NOMO-1 treated with DMSO at 0.1 percent for 48 hours (cell line): Measurements from ENCODE around the gene SPATA7.
"Not testable (repeated sequence)": the region's sequence is repeated elsewhere in the genome, so short reads cannot be mapped to it uniquely, and the experiment has no call there.

Source experiments
- DNase-seq: peaks from one replicate; lab custom pipeline; 2025; ENCODE audit not compliant: unreplicated experiment; lab: John Stamatoyannopoulos, UW

SPATA7 gene, protein sequence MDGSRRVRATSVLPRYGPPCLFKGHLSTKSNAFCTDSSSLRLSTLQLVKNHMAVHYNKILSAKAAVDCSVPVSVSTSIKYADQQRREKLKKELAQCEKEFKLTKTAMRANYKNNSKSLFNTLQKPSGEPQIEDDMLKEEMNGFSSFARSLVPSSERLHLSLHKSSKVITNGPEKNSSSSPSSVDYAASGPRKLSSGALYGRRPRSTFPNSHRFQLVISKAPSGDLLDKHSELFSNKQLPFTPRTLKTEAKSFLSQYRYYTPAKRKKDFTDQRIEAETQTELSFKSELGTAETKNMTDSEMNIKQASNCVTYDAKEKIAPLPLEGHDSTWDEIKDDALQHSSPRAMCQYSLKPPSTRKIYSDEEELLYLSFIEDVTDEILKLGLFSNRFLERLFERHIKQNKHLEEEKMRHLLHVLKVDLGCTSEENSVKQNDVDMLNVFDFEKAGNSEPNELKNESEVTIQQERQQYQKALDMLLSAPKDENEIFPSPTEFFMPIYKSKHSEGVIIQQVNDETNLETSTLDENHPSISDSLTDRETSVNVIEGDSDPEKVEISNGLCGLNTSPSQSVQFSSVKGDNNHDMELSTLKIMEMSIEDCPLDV

GRCh38 chr14:88385212-88386101 is at the start of gene SPATA7:
TSS of gene SPATA7 (plus strand) at chr14:88385657. CDS start at chr14:88385819, 162 bp downstream.
- peak; percentile 84 for DNase-seq

- DNase-seq = no peak
Measured at GRCh38 chr14:88340357-88340756, 45.1 kb upstream of the SPATA7 start.

DNA sequence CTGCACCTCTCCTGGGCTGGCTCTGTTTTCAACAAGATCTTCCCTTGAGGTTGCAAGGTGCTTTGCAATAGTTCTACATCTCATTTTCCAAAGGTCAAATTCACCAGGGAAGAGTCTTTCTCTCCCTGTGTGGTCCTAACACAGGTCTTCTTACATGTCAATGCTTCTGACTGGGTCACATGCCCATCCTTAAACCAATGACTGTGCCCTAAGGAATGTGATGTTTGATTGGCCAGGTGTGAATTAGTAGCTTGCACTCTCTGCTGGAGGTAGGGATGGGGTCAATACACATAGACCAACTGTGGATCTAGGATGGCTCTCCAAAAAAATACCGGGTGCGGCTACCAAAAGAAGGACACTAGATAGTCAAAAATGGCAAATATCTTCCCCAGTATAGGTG is 42.5 kb upstream of the SPATA7 start:
- DNase-seq = no peak

GRCh38 chr14:88346048-88346639 is 39.3 kb upstream of the SPATA7 start:
- no peak for DNase-seq

GRCh38 chr14:88348546-88348945 is 36.9 kb upstream of the SPATA7 start:
- DNase-seq = no peak

DNA sequence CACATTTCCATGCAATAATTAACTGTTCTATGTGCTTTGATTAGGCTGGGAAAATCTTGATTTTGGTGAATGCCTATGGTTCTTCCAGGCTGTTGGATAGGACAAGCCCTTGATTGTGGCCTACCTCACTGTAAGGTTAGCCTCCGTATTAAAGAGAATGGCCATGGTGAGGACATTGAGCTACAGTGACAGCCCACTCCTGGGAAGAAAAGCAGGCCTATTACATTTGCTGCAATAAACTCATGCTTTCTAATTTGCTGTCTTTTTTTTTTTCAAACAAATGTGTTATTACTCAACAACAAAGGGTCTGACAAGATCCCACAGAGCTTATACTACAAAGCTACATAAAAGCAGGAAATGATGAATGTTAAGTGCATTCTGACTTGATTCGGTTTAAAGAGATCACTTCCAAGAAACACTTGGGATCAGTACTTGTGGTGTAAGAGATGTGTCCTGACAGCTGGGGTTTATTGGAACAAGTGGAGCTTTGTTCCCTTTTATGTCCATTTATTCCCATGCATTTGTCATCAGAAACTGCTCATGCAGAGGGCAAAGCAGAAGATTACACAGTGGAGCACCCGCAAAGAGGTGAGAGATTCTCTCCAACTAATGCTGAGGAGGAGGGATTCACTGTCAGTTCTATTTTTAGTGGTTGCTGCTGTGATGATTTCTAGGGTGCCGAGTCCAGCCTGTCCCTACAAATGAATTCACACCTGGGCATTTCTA is 33.3 kb upstream of the SPATA7 start:
- DNase-seq = no peak

DNA sequence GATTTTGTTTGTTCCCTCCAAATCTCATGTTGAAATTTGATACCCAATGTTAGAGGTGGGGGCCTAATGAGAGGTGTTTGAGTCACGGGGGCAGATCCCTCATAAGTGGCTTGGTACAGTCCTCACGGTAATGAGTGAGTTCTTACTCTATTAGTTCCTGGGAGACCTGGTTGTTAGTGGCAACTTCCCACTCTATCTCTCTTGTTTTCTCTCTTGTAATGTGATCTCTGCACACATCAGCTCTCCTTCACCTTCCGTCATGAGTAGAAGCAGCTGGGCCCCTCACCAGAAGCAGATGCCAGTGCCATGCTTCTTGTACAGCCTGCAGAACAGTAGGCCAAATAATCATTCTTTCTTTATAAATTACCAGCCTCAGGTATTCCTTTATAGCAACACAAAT is 32.8 kb upstream of the SPATA7 start:
- no peak for DNase-seq

- no peak for DNase-seq
Measured at GRCh38 chr14:88354358-88354757, 31.1 kb upstream of the SPATA7 start.

- no peak for DNase-seq
Measured at GRCh38 chr14:88359500-88359899, 26.0 kb upstream of the SPATA7 start.

DNA sequence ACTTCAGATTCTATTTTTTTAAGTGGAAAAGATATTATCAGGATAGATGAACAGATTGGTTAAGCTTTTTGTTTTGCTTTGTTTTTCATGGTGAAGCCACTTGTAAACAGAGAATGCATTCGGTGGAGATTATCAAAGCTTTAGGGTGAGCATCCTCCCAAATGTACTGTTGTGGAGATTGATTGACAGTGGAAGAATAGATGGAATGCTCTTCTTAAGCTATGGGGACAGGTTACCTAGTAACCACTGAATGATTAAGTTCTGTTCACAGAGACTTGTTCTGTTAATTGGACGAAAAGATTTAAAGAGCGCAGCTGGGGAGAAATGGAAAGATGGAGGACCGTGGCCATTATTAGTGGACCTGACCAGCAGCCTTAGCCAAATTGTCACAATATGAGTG is 21.8 kb upstream of the SPATA7 start:
- no peak for DNase-seq

GRCh38 chr14:88364710-88365413 is 20.6 kb upstream of the SPATA7 start:
- no peak for DNase-seq

DNA sequence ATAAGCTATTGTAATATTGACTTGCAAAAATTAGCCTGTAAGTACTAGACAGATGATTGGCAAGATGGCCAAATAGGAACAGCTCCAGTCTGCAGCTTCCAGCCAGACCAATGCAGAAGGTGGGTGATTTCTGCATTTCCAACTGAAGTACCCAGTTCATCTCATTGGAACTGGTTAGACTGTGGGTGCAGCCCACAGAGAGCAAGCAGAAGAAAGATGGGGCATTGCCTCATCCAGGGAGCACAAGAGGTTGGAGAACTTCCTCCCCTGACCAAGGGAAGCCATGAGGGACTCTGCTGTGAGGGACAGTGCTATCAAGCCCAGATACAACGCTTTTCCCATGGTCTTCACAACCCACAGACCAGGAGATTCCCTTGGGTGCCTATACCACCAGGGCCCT is 16.0 kb upstream of the SPATA7 start:
- no peak for DNase-seq

GRCh38 chr14:88379706-88380343 is 5.6 kb upstream of the SPATA7 start:
- no peak for DNase-seq

GRCh38 chr14:88380405-88380804 is 5.1 kb upstream of the SPATA7 start:
- DNase-seq = peak; percentile 14

DNA sequence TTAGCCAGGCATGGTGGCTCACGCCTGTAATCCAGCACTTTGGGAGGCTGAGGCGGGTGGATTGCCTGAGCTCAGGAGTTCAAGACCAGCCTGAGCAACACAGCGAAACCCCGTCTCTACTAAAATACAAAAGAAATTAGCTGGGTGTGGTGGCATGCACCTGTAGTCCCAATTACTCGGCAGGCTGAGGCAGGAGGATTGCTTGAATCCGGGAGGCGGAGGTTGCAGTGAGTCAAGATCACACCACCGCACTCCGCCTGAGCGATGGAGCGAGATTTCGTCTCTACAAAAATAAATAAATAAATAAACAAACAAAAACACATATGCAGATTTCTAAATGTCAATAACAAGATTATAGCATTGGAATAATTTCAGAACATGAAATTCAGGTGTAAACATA is 3.8 kb upstream of the SPATA7 start:
- DNase-seq = not testable (repeated sequence)

- peak; percentile 10 for DNase-seq
Measured at GRCh38 chr14:88384718-88385117, 739 bp upstream of the SPATA7 start.

- DNase-seq = no peak
Measured at GRCh38 chr14:88386256-88386794, 868 bp downstream of the SPATA7 start.

- DNase-seq = no peak
Measured at GRCh38 chr14:88388741-88389282, 3.4 kb downstream of the SPATA7 start.

DNA sequence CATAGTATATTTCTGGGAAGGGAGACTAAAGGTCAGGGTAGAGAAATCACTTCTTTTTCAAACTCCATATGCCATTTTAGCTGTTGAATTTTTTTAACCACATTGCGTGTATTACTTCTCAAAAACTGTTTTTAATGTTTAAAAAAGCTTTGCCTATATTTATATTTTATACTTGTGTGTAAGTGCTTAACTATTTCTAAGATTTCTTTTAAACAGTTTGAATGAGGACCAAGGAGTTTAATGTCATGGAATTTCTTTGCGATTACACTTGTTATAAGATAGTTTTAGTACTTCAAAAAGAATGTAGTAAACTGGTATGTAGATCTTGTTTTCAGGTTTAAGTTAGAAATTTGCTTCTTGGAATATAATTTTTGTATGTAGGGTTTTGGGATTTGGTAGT is 7.2 kb downstream of the SPATA7 start:
- no peak for DNase-seq
